NCI-H187 treated with DMSO at 0.1 percent for 48 hours (cell line): Measurements from ENCODE around the gene AGFG2.

Experiments used
- DNase-seq: peaks from one replicate; lab custom pipeline; 2025; lab: John Stamatoyannopoulos, UW

Gene AGFG2

GRCh38 chr7:100572949-100573675 is 34.1 kb downstream of the AGFG2 start:
- DNase-seq = no peak

GRCh38 chr7:100573691-100574361 is 34.8 kb downstream of the AGFG2 start, which contains the start of gene SAP25:
TSS of gene SAP25 (minus strand) at chr7:100573900. CDS start at chr7:100573742, 158 bp downstream.
- DNase-seq = no peak

DNA sequence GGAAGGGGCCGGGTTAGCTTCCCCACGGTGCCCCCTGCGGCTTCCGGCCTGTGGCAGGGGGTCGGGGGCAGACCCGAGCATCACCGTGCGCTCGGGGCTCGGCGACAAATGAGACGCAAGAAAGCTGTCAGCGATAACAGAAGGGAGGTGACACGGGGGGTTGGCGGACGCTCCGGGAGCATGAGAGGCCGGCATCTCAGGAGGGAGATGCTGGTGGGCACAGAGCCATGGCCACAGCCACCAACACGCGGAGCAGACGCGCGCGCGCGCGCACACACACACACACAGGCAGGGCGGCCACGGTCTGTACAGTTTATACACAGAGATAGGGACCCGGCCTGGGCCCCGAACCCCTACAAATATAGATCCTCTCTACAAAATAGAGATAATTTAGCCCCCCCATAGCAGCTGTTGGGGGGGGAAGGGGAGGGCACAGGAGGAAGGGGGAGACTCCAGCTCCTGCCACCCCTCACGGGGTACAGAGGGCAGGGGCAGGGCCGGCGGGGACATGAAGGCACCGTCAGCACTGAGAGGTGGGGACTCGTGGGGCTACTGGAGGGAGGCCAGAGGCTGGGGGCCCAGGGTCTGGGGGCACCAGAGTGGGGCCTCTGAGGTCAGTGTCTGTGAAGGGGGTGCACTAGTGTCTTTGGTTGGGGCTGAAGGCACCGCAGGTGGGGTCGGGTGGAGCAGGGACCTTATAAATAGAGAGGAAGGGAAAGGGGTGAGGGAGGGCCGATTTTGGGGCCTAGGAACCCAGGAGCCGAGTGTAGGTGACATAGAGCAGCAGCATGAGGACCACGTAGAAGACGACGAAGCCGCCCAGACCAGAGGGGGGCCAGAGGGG is 35.6 kb downstream of the AGFG2 start:
- DNase-seq = no peak

- no peak for DNase-seq
Measured at GRCh38 chr7:100575206-100575631, 36.2 kb downstream of the AGFG2 start.

DNA sequence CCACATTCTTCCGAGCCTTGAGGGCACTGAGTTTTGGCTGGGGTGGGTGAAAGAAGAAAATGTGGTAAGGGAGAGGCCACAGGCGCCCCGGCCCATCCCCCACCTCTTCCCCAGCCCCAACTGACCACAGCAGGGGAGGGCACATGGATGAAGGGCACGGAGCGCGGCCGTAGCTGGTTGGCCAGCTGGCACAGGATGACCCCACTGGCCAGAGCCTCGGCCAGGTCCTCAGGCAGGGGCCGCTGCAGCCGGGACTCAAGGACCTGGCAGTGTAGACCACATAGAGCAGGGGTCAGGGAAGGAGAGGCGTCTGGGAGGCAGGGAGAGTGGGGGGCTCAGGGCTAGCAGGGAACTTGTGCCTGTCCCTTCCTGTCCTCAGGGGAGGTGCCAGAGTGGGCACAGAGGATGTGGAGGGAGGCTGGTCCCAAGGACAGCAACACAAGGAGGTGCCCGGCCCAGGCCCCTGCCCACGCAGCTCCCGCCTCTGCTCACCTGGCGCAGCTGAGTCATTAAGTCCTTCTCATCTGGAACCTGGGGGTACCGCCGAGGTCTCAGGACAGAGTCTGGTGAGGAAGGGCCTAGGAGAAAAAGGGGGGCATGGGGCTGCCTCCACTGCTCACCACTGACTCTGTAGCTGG is 36.9 kb downstream of the AGFG2 start:
- DNase-seq = no peak

DNA sequence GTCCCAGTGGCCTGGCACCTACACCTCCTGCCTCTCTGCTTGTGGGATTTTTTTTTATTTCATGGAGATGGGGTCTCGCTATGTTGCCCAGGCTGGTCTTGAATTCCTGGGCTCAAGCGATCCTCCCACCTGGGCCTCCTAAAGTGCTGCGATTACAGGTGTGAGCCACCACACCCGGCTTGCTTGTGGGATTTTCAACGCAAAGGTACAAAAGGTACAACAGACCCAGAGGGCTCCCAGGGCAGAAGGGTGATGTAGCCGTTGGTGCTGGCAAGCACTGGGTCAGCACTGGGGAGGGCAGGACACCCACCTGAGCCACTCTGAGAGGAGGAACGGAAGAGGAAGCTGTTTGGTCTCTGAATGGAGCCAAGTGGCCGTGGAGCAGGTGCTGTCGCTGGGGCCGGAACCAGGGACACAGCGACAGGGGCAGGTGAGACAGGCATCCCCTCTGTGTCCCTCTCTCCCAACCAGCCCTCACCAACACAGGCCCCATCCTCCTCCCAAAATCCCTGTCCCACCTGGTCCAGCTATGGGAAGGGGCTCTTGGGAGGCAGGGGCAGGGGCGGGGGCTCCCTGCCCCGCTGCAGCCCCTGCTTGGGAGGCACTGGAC is 37.5 kb downstream of the AGFG2 start:
- DNase-seq = no peak

DNA sequence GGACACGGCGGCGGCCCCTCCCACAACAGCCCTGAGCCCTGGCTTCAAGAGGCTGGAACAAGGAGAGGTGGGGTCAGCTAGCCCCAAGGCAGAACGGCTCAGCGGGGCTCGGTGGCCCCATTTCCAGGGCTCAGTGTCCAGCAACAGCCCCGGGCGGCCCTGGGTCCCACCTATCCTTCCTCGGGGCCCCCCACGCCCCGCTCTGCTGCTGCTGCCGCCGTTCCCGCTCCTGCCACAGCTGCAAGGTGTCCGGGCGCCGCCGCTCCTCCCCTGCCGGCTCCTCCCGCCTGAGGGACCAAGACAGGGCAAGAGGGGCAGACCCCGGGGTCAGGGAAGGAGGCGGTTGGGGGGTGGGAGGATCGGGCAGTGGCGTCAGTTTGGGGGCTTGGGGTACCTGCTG is 38.1 kb downstream of the AGFG2 start:
- DNase-seq = no peak

GRCh38 chr7:100577507-100577906 is 38.5 kb downstream of the AGFG2 start:
- no peak for DNase-seq

DNA sequence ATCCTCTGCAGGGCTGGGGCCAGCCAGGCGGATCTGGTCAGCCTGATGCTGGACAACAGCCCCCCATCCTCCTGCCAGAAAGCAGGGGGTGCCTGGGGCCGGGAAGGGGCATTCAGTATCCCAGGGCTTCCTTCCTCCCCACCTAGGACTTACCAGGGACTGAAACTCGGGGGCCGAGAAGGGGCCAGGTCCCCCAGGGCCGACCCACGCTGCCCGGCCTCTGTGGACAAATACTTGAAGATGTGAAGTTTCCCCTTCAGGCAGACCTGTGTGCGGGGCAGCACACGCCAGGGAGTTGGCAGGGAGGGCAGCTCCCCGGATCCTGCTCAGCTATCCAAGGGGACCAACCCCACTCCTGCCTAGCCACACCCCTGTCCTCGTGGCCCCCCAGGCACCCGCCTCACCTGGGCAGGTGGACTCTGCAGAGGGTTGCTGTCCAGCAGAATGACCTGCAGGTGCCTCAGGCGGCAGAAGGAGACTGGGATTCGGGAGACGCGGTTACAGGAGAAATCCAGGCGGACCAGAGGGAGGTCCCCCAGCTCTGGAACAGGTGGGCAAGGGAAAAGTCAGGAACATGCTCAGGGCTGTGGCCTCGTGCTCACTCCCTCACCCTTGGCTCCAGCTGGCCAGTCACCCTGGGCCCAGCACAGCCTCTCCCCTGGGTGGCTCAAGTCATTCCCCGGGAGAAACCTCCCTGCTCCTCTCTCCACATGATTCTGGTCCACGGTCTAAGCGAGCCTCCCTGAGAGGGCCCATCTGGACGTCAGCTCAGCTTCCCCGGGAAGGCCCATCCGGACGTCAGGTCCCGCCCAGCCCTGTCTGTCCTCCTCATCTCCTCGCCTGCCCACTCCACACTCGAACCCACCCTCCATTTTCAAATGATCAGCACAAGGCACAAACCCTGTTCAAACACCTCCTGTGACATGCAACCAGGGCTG is 39.5 kb downstream of the AGFG2 start:
- no peak for DNase-seq

GRCh38 chr7:100580466-100581283 is 41.7 kb downstream of the AGFG2 start:
- no peak for DNase-seq

DNA sequence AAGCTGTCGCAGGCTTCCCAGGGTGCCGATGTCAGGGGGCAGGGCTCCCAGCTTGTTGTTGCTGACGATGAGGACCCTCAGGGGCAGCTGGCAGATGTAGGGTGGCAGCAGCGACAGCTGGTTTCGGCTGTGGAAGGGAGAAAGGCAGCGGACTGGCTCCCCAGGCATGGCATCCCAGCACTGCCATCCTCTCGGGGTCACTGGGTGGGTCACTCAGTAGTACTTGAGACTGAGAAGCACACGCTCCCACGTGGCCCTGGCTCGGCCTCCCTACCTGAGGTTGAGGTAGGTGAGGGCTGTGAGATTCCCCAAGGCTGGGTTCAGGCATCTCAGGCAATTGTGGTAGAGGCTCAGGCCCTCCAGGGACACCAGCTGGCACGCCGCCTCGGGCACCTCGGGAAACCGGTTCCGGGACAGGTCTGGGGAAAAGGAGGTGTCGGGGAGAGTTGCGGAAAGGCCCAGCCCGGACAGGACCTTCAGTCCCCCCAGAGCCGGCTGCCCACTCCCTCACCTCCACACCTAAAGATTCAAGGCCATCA is 43.1 kb downstream of the AGFG2 start:
- DNase-seq = no peak

DNA sequence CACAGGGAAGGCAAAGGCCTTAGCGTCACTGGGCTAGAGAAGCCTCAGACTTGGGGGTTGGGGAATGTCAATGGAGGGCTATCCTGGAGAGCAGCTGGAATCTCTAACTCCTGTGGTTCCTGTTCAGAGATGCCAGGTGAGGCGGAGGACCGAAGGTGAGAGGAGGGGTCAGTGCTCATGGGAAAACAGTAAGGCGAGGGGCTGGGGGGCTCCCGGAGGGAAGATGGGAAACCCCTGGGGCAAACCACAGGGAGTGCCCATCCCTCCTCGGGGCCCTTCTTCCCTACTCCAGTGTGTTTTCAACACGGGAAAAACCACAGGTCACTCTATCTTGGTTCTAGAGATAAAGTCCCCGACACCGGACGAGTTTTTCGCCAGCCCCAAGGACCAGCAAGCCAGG is 43.6 kb downstream of the AGFG2 start:
- DNase-seq = no peak

DNA sequence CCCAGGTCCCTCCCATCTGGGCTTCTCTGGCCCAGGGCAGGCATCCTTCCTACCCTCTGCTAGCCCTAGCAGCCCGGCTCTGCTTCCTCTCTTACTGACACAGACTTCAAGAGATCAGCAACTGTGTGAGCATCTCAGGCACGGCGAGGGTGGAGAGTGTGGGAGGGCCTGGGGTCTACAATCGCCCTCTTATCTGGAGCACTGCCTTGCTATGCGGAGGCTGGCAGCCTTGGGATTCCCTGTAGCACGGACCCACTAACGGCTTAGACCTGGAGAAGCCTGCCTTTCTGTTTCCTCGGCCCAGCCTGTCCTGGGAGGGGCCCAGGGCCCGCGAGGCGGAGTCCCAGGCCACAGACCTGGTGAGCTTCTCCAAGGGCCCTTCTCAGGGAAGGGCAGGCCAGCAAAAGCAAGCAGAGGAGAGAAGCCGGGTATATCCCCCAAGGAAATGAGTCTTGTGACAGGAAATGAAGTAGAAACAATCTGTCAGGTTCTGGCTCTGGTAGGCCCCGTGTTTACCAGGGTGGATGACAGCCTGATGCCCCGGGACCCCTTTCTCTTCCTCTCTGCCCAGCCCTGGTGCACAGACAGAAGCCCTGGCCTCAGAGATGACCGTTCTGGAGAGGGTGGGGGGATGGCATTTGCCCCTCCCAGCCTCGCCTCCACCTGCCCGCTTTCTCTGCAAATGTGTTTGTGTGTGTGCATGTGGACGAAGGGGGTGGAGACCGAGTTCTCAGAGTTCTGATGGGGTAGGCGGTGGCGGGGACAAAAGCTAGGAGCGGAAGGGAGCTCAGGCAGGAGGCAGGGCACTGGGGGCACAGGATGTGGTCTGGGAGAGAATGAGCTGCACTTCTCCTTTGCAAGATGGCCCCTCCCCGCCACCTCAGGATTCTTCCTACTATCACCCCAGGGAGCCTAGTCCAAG is 44.4 kb downstream of the AGFG2 start:
- DNase-seq = no peak

GRCh38 chr7:100584054-100584682 is 45.2 kb downstream of the AGFG2 start:
- DNase-seq = no peak

DNA sequence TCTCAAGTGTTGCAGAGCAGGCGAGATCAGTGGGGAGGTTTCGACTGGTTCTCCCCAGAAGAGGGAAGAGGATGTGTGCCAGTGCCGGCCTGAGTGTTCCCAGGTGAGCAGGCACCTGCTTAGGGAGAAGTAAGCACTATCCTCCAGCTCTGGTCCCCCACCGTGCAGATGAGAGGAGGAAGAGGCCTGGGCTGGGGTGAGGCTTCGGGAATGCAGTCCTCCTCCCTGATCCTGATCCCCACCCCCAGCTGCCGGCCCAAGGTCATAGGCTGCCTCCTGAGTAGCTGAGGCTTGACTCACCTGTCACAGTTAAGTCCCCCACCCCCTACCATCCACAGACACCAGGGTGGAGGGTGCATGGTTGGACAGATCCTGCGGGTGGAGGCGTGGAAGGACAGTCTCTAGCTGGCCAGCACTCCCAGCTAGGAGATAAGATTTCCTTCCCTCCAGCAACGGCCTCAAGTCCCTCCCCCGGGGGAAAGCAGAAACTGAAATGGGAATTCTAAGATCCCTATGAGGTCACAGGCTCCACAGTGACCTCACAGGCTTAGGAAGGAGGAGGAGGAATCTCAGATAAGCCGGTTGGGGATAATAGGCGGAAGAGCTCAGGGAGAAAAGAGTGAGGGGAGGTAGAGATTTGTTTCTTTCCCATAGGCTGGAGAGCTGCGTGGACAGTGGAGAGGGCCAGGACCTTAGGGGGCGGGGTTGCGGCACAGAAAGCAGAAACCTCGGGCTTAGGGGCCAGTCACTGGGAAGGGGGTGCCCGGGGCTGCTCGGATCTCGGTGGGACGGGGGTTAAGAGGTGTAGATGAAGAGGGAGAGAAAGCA is 45.9 kb downstream of the AGFG2 start:
- DNase-seq = no peak

DNA sequence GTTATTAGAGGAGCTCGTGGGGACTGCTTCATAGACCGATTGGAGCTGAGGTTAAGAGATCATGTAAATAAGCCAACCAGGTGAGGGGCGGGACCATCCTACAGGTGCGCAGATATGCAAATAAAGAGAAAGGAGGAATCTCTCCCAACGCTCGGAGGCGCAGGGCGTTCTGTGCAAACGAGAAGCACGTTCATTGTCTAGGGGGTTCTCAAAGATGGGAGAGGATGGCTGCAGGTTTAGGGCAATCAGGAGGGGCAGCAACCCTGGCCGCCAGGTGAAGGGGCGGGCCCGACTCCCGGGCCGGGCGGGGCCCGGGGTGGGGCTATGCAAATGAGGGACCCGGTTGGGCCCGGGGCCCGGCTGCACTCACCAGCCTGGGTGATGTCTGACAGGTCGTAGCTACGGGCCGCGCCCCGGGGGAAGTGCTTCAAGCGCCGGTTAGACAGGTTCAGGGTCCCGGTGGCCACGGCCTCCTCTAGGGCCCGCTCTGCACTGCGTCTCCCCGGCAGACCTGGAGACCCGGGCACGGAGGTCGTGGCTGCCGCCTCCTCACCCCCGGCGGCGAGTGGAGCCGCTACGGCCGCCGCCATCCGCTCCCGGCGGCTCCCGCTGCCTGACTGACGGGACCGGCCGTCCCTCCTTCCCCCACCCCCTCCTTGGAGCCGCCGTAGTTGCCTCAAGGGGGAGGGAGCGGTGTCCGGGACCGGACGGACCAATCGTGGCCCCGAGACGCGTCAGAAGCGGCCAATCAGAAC is 46.7 kb downstream of the AGFG2 start, which contains the start of gene LRCH4:
LRCH4 (minus strand) TSS at position 619 of the 755 bp plus-strand sequence; CDS start at position 590, 29 bp downstream.
- no peak for DNase-seq
